Measurements from ENCODE around the gene SERPINB5.

DNA sequence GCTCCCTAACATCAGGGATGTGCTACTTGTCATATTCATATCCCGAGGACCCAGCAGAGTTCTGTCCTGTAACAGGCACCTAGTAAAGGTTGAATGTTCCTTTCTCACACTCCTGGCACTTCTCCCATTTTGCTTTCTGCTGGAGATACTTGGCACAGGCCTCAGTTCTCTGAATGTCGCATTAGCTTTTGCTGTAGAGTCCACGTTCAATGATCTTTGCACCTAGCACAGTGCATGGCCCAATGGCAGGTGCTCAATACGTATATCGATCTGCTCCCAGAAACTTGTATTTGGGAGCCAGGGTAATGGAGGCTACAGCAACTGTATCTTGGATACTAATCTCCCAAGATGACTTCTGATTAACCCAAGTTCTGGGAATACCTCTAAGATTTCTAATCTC is 29.7 kb upstream of the SERPINB5 start:
- TF ChIP-seq, protein P1, sequence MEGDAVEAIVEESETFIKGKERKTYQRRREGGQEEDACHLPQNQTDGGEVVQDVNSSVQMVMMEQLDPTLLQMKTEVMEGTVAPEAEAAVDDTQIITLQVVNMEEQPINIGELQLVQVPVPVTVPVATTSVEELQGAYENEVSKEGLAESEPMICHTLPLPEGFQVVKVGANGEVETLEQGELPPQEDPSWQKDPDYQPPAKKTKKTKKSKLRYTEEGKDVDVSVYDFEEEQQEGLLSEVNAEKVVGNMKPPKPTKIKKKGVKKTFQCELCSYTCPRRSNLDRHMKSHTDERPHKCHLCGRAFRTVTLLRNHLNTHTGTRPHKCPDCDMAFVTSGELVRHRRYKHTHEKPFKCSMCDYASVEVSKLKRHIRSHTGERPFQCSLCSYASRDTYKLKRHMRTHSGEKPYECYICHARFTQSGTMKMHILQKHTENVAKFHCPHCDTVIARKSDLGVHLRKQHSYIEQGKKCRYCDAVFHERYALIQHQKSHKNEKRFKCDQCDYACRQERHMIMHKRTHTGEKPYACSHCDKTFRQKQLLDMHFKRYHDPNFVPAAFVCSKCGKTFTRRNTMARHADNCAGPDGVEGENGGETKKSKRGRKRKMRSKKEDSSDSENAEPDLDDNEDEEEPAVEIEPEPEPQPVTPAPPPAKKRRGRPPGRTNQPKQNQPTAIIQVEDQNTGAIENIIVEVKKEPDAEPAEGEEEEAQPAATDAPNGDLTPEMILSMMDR (IDR thresholded peaks at IDR 0.05): no peak
- no peak for TF ChIP-seq POLR2A (IDR thresholded peaks at IDR 0.05)
